Omental fat pad (tissue), 4 donors: ENCODE measurements around the gene MFN2. TPM values are rescaled to one million over a fixed set of nuclear protein-coding genes. Genes with fewer than 3 reads are reported as not detected.

ENCODE experiments used
- ATAC-seq: fragments of 150-250 bp; one replicate; pipeline ENCODE4 v1.9.1; 2016; ENCODE audit warnings: mild to moderate bottlenecking, moderate library complexity; ENCODE audit not compliant: low FRiP score
- DNase-seq: peaks from one replicate; pipeline ENCODE4 v3.0.0-alpha.2; 2019; ENCODE audit warnings: low spot score
- small RNA-seq: library from RNA; depleted of rRNA; stranded (forward); fragments of <200 nt; gene quantifications from one replicate; pipeline ENCODE3, GENCODE V24; 2016
- total RNA-seq, 4 donors: library from RNA; depleted of rRNA; stranded (reverse); fragments of >200 nt; gene quantifications; one replicate each; pipeline ENCODE4 v1.1.0, GENCODE V29; 2016
- TF ChIP-seq, protein P1 (sequence below), 3 donors: fragments of 450-650 bp; IDR thresholded peaks; one replicate each; pipeline ENCODE4 v1.5.1; 2016 to 2017; ENCODE audit warnings: antibody characterized with exemption in 3 of 3, mild to moderate bottlenecking in 3 of 3, moderate library complexity in 2 of 3

MFN2 gene
- total RNA-seq, 4 donors from 2014 or later: 66.4 to 74.8 (median 70.0) TPM

GRCh38 chr1:12060500-12060899 lies 80.3 kb downstream of the MFN2 start:
- TF ChIP-seq, protein P1, sequence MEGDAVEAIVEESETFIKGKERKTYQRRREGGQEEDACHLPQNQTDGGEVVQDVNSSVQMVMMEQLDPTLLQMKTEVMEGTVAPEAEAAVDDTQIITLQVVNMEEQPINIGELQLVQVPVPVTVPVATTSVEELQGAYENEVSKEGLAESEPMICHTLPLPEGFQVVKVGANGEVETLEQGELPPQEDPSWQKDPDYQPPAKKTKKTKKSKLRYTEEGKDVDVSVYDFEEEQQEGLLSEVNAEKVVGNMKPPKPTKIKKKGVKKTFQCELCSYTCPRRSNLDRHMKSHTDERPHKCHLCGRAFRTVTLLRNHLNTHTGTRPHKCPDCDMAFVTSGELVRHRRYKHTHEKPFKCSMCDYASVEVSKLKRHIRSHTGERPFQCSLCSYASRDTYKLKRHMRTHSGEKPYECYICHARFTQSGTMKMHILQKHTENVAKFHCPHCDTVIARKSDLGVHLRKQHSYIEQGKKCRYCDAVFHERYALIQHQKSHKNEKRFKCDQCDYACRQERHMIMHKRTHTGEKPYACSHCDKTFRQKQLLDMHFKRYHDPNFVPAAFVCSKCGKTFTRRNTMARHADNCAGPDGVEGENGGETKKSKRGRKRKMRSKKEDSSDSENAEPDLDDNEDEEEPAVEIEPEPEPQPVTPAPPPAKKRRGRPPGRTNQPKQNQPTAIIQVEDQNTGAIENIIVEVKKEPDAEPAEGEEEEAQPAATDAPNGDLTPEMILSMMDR (IDR thresholded peaks at IDR 0.05): no peak
- DNase-seq (no peak), ATAC-seq (no peak)

Small RNAs within 50 kb of the gene (small RNA-seq; reads per million reads assigned to genes)
- gene AL096840.1: not detected
- 0.39 reads per million for gene MIR6729
- not detected for gene RF00019
- not detected for gene RN7SL649P

Other genes starting within 250 kb of the MFN2 start
- gene AGTRAP, start 244.3 kb upstream of the MFN2 start, total RNA-seq: 10 to 100 TPM; 35.1 to 93.1 (median 64.2) TPM
- gene C1orf167, start 218.3 kb upstream of the MFN2 start, total RNA-seq: 1 to 10 TPM in 1 of 4 donors, under 1 TPM in 1, not detected in 2; 0.72 to 2.0 TPM
- gene MTHFR, start 174.5 kb upstream of the MFN2 start, total RNA-seq: 10 to 100 TPM; 28.9 to 44.8 (median 36.0) TPM
- 10 to 100 TPM; 14.4 to 20.4 (median 18.0) TPM for gene CLCN6, start 174.3 kb upstream of the MFN2 start, total RNA-seq
- not detected for gene NPPA, start 132.7 kb upstream of the MFN2 start, total RNA-seq
- not detected for gene NPPB, start 121.5 kb upstream of the MFN2 start, total RNA-seq
- 10 to 100 TPM; 47.0 to 69.2 (median 62.1) TPM for gene KIAA2013, start 54.0 kb upstream of the MFN2 start, total RNA-seq
- gene PLOD1, start 45.7 kb upstream of the MFN2 start, total RNA-seq: 100 to 1,000 TPM in 1 of 4 donors, 10 to 100 TPM in 3; 60.8 to 142 (median 69.0) TPM
- gene MIIP, start 39.1 kb downstream of the MFN2 start, total RNA-seq: 10 to 100 TPM; 25.9 to 40.6 (median 33.9) TPM
- gene TNFRSF8, start 82.9 kb downstream of the MFN2 start, total RNA-seq: 10 to 100 TPM in 1 of 4 donors, 1 to 10 TPM in 3; 2.9 to 31.9 (median 5.1) TPM
- 100 to 1,000 TPM in 2 of 4 donors, 10 to 100 TPM in 2; 34.0 to 122 (median 84.5) TPM for gene TNFRSF1B, start 186.5 kb downstream of the MFN2 start, total RNA-seq
- 100 to 1,000 TPM in 1 of 4 donors, 10 to 100 TPM in 3; 88.1 to 105 (median 97.1) TPM for gene VPS13D, start 249.6 kb downstream of the MFN2 start, total RNA-seq